C4-2B (cell line): ENCODE results near the gene SUPV3L1.

ENCODE experiments used
- H3K27ac ChIP-seq: fragments of 450-650 bp; 2 replicates; pipeline ENCODE4 v1.5.1; 2017
- ZFX ChIP-seq: fragments of 450-650 bp; IDR thresholded peaks from 2 replicates; pipeline ENCODE4 v1.6.1; 2017
- TF ChIP-seq, protein P1 (sequence below): fragments of 450-650 bp; conservative IDR thresholded peaks from 2 replicates; pipeline ENCODE4 v1.5.1; 2017; ENCODE audit warnings: mild to moderate bottlenecking

Gene SUPV3L1

DNA sequence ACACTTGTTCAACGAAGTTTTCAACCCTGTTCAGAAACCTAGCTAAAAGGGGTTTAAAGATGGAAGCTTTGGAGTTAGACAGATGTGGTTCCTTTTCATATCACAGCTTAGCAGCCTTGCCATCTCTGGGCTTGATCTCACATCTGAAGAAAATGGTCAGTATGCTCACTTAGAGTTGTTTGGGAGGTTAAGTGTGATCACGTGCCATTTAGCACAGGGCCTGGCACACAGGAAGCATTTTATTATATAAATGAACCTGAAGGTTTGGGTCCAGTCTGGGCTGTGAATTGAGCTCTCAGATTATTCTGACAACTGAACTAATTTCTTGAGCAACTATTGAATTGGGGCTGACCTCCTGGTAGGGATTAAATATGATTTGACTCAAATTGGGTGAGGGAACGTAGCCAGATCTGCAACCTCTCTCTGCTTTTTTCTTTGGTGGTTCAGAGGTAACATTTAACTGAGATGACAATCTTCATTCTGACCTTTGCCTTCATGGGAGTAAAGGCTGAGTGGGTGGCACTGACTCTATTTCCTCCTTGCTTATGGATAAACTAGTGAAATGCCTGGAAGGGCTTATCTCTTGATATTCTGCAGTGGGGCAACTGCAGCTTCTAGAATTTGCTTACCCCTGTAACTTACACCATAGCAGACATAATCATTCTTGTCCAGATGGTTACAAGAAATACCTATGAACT is 29.9 kb downstream of the SUPV3L1 start:
- H3K27ac ChIP-seq = no peak overlapping the region
- TF ChIP-seq ZFX = no peak

GRCh38 chr10:69211104-69211503 is 31.1 kb downstream of the SUPV3L1 start:
- no peak overlapping the region for H3K27ac ChIP-seq
- TF ChIP-seq ZFX = no peak
- TF ChIP-seq, protein P1, sequence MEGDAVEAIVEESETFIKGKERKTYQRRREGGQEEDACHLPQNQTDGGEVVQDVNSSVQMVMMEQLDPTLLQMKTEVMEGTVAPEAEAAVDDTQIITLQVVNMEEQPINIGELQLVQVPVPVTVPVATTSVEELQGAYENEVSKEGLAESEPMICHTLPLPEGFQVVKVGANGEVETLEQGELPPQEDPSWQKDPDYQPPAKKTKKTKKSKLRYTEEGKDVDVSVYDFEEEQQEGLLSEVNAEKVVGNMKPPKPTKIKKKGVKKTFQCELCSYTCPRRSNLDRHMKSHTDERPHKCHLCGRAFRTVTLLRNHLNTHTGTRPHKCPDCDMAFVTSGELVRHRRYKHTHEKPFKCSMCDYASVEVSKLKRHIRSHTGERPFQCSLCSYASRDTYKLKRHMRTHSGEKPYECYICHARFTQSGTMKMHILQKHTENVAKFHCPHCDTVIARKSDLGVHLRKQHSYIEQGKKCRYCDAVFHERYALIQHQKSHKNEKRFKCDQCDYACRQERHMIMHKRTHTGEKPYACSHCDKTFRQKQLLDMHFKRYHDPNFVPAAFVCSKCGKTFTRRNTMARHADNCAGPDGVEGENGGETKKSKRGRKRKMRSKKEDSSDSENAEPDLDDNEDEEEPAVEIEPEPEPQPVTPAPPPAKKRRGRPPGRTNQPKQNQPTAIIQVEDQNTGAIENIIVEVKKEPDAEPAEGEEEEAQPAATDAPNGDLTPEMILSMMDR = no peak

DNA sequence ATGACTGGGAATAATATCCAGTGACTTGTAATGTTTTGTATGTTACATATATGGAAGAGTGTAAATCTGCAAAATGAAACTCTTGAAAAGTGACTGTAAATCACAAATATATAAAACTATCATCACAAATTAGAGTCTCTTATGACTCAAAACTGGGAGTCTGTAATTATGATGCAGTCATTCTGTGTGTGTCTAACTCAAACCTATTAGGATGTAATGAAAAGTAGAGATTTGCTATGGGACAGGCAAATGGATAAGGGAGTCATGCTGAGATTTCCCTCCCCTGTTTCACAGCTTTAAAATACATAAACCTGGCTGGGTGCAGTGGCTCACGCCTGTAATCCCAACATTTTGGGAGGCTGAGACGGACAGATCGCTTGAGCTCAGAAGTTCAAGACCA is 31.5 kb downstream of the SUPV3L1 start:
- TF ChIP-seq, protein P1 = no peak
- no peak for TF ChIP-seq ZFX
- no peak overlapping the region for H3K27ac ChIP-seq

DNA sequence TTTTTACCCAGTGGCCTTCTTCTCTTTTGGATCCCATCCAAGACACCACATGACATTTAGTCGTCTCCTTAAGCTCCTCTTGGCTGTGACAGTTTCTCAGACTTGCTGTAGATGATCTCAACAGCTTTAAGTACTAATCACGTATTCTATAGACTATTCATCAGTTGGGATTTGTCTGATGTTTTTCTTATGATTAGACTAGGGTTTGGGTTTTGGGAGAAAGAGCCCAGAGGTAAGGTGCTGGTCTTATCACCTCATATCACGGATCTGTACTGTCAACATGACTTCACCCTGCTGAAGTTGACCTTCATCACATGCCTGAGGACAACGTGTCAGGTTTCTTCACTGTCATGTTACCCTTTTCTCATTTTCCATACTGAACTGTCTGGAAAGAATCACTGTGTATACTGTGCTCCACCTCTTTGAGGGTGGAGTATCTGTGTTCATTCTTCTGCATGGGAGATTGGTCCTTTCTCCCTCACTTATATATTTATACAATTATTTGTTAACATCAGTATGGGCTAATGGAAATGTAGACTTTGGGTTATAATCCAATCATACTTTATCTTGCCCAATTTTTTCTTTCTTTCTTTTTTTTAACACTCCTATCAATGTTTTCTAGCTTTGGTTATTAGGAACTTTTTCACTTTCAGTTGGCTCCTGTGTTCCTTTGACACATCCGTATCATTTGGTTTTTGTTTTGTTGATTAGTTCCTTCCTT is 33.7 kb downstream of the SUPV3L1 start:
- H3K27ac ChIP-seq = no peak overlapping the region
- TF ChIP-seq, protein P1 = no peak
- no peak for TF ChIP-seq ZFX

DNA sequence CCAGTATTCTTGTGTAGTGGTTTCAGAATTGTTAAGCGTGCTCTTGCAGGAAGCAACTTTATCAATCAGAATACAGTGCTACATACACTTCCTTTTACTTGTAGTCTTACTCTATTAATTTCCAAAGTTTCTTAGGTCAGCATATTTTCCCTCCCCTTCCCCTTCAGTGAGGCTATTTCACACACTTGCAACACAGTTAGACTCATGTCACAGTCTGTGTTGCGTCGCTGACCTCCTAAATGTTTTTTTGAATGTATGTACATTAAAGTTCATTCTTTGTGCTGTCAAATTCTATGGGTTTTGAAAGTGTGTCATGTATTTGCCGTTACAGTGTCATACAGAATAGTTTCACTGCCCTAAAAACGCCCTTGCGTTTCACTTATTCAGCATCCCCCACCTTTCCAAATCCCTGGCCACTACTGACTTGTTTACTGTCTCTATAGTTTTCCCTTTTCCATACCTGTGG is 34.7 kb downstream of the SUPV3L1 start:
- no peak overlapping the region for H3K27ac ChIP-seq
- TF ChIP-seq, protein P1 = no peak
- no peak for TF ChIP-seq ZFX

- H3K27ac ChIP-seq = no peak overlapping the region
- TF ChIP-seq, protein P1 = no peak
- TF ChIP-seq ZFX = no peak
These were observed 35.6 kb downstream of the SUPV3L1 start for GRCh38 chr10:69215405-69216171.

- TF ChIP-seq, protein P1 = no peak
- H3K27ac ChIP-seq = no peak overlapping the region
These were observed 36.6 kb downstream of the SUPV3L1 start for GRCh38 chr10:69216577-69217118.
